Measurements from ENCODE around the gene FGD3.
A peak's percentile ranks its signal among the peaks of the same experiment; 100 is the strongest.
"Not testable (repeated sequence)": the region's sequence is repeated elsewhere in the genome, so short reads cannot be mapped to it uniquely, and the experiment has no call there.

Gene FGD3

GRCh38 chr9:93010704-93011103 is 63.4 kb downstream of the FGD3 start:
- DNase-seq = no peak

- no peak for DNase-seq
Measured at GRCh38 chr9:93011114-93011513, 63.8 kb downstream of the FGD3 start.

- DNase-seq = no peak
Measured at GRCh38 chr9:93012963-93013855, 65.9 kb downstream of the FGD3 start.

GRCh38 chr9:93013856-93014582 is 66.7 kb downstream of the FGD3 start:
- no peak for DNase-seq

- DNase-seq = not testable (repeated sequence)
Measured at GRCh38 chr9:93015190-93015589, 67.9 kb downstream of the FGD3 start.

GRCh38 chr9:93017621-93018020 is 70.3 kb downstream of the FGD3 start:
- no peak for DNase-seq

GRCh38 chr9:93020151-93020550 is 72.8 kb downstream of the FGD3 start:
- no peak for DNase-seq

- peak; percentile 44 for DNase-seq
Measured at GRCh38 chr9:93020771-93021670, 73.7 kb downstream of the FGD3 start.

DNA sequence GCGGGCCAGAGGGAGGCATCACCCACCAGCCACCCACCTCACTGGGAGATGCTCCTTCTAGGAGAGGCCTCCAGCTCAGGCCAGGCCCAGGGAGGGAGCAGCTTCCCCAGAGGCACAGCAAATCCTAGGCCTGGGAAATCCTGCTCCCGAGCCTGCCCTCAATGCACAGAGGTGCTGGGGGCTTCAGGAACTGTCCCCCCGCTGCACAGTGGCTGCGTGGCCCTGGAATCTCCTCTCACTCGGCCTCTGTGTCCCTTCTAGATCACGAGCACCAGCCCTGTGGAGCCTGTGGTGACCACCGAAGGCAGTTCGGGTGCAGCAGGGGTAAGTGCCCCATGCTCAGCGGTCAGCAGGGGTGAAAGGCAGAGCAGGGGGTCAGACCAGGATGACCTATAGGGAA is 74.7 kb downstream of the FGD3 start:
- no peak for DNase-seq

GRCh38 chr9:93022721-93023520 is 75.6 kb downstream of the FGD3 start:
- no peak for DNase-seq

DNA sequence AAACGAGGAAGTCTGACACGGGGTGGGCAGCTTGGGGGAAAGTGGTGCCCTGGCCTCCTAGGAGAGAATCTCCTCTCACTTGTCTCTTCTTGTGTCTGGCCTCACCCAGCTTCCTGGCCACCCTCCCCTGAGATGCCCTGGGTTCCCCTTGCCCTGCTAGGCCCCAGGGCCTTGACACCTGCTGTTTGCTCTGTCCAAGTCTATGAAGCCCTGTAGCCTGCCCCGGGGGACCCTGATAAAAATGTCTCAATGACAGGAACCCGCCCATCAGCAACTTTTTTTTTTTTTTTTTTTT is 76.1 kb downstream of the FGD3 start:
- no peak for DNase-seq

DNA sequence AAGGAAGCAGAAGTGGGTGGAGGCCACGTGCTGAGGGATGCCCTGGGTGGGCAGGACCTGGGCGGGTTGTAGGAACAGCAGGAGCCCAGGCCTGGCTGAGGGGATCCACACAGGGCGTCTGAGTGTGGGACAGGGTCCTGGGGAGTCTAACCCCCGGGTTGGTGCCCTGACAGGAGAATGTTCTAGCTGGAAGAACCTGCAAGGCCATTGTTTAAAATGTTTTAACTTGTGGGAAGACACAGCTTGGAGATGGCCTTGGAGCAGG is 77.3 kb downstream of the FGD3 start:
- DNase-seq = no peak

- DNase-seq = no peak
Measured at GRCh38 chr9:93024986-93025630, 77.8 kb downstream of the FGD3 start.

- no peak for DNase-seq
Measured at GRCh38 chr9:93025736-93026135, 78.4 kb downstream of the FGD3 start.

- DNase-seq = no peak
Measured at GRCh38 chr9:93026640-93027039, 79.3 kb downstream of the FGD3 start.

GRCh38 chr9:93027750-93028149 is 80.4 kb downstream of the FGD3 start:
- DNase-seq = no peak

- peak; percentile 83 for DNase-seq
Measured at GRCh38 chr9:93028448-93029006, 81.2 kb downstream of the FGD3 start.

DNA sequence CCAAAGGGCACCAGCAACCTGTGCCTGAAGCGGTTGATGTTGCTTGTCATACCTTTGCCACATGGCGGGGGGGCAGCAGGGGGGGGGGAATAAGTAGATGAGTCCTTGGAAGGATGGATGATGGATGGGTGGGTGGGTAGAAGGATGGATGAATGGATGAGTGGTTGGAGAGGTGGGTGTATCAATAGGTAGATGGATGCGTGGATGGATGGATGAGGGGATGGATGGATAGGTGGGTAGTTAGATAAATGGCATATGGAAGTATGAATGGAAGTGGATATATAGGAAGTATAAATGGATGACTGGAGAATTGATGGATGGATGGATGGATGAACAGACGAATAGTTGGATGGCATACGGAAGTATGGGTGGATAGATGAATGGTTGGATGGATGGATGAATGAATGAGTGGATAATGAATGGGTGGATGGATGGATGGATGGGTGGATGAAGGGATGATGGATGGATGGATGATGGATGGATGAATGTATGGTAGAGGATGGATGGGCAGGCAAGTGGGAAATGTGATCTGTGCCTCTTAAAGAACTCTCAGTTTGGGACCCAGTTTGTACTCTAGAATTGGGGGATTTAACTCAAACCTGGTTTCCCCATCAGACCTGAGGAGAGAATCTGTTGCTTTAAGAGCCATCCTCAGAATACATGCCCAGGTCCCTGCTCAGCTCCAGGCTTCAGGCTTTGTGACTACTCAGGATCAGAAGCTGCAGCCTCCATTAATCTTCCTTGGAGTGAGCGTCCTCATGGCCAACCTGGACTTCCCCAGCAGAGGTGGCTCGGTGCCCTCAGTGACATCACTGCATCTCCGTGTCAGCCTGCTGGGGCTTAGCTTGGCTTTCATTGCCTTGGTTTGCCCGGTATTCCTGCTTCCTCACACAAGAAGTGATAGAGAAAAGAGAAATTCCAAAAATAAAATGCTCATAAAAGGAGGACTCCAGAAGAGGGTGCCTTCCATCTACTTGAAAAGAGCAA is 83.6 kb downstream of the FGD3 start:
- no peak for DNase-seq

DNA sequence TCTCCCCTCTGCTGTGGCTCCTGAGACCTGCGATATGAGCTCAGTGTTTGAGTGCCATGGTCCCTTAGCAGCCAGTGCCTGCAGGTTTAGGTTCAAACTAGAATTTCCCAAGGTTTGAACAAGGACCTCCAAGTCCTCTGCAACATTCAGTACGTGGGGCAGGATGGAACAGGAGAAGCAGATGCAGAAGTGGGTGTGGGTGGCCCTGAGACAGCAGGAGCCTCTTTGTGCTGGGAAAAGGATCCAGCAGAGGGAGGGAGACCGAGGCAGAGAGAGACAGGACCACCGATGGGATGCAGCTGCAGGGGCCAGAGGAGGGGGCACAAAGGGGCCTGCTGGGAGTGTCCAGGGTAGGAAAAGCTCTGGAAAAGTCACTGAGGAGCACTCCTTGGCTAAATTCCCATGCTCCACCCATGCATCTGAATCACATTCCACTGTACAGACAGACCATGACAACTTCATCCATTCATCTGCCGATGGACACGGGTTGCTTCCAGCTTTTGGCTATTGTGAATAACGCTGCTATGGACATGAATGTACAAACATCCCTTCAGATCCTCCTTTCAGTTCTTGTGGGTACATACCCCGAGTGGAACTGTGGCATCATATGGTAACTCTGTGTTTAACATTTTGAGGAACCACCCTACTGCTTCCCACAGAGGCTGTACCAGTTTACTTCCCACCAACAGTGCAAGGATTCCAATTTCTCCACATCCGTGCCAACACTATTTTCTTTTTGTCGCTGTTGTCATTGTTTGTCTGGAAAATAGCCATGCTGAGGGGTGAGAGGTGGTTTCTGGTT is 84.5 kb downstream of the FGD3 start:
- no peak for DNase-seq

DNA sequence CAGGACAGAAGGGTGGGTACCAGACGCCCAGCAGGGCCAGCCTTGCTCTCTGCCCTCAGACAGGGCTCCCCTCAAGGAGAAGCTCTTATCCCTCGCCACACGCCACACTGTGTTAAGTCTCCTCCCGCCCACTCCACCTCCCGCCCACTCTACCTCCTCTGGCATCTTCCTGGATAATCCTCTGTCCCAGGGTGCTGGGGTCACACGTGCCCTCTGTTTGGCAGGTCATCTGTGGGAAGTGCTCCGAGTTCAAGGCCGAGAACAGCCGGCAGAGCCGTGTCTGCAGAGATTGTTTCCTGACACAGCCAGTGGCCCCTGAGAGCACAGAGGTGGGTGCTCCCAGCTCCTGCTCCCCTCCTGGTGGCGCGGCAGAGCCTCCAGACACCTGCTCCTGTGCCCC is 85.2 kb downstream of the FGD3 start:
- no peak for DNase-seq
